Measurements from ENCODE around the gene TSPAN9.

TSPAN9 gene

GRCh38 chr12:3145546-3146310 is 68.5 kb downstream of the TSPAN9 start:
- no peak for DNase-seq

DNA sequence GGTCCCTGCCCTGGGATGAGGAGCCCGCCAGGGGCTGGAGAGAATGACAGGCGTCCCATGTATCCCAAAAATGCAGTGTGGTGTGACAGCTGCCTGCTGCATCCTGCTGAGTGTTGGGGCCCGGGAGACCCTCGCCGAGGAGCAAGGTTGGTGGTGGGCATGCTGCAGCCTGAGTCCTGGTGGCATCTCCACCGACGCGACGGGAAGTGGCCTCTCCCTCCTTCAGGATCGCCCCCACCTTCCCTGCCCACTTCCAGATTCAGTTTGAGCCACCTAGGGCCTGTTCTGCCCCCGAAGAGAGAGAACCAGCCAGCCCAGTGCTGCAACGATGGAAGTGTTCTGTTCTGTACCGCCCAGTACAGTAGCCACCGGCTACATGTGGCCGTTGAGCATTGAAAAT is 70.1 kb downstream of the TSPAN9 start:
- no peak for DNase-seq

DNA sequence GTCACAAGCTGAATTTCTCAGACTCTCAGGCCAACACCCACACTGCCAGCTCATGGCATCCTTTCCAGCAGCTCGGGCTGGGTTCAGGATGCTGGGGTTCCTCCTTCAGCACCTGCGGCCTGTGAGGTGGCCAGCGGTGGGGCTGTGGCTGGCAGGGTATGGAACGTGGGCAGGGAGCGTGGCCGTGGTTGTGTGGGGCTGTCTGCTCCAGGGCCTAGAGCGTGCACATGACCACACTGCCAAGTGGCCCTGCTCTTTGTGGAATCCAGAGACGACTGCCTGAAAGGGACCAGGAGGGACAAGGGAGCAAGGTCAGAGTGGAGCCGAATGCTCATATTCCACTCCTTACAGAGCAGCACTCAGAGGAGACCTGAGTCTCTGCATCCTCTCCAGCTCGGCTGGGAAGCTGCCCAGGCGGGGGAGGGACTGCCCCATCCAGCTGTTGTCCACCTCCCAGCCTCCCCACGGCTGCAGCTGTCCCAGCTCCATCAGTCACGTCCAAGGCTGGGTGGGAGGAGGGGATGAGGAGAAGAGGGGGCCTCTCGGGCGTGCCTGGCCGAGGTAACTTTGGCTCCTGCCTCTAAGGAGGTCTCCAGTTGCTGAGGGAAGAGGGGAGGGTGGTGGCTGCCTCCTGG is 71.3 kb downstream of the TSPAN9 start:
- DNase-seq: no peak

DNA sequence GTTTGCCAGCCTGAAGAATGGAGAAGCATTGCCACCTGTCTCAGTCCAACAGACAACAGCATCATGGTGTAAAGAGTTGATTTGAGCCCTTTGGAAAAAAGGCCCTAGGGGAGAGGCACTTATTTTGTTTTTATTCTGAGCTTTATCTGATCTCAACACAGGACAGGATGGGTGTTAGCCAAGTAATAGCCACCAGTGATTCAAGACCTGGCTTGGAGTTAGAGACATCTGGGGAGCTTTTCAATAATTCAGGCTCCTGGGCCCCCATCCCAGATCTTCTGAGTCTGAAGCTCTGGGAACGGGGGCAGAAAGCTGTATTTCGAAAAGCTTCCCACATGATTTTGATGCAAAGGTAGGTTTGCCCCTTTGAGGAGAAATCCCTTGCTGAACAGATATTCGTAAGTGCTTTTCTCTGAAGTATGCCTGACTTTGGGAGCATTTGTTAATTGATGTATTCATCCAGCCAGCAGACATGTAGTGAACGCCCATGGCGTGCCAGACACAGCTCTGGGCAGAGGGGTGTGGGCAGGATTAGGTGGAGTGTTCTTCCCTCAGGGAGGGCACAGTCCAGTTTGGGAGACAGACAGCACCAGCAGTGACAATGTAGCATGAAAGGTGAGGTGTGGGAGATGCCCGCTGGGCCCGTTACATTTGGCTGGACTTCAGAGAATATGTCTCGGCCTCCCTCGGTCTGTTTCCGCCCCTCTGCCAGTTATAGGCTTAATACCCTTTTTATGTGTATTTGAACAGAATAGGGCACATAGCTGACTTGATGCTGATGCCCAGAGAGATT is 72.5 kb downstream of the TSPAN9 start:
- no peak for DNase-seq

GRCh38 chr12:3150308-3150670 is 73.1 kb downstream of the TSPAN9 start:
- no peak for DNase-seq

DNA sequence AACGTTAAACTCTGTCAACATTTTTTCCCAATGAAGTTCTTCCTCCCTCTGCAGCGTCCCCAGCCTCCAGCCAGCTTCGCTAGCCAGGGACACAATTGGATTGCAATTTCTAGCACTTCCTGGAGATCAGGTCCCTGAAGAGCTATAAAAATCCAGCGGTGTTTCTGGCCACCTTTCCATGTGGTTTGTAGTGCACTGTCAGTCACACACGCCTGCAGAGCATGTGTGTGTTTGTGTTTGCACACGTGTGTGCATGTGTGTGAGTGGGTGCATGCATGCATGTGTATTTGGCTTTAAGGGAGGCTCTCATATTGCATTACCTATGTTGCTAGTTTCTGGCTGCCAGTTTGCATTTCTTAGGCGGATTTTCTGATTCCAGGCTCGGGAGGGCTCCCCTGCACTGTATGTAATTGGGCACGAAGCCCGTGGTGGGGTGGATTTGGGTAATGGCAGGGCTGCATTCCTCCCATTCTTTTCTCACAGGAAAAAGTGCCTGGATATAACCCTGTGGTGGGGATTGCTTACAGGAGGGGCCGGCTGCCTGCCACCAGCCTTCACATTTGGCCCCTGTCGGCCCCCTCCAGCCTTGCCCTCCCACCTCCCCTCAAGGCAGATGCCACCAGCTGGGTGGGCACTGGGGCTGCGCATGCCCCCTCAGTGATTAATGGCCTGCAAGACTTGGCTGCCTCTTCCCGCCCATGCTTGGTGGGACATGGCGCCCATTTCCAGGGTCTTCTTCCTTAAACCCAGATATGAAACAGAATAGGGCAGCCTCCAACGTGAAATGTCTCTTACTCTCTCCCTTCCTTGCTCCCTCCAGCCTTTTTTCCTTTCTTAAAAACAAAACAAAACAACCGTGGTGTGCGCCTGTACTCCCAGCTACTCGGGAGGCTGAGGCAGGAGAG is 74.0 kb downstream of the TSPAN9 start:
- DNase-seq: peak; percentile 18

DNA sequence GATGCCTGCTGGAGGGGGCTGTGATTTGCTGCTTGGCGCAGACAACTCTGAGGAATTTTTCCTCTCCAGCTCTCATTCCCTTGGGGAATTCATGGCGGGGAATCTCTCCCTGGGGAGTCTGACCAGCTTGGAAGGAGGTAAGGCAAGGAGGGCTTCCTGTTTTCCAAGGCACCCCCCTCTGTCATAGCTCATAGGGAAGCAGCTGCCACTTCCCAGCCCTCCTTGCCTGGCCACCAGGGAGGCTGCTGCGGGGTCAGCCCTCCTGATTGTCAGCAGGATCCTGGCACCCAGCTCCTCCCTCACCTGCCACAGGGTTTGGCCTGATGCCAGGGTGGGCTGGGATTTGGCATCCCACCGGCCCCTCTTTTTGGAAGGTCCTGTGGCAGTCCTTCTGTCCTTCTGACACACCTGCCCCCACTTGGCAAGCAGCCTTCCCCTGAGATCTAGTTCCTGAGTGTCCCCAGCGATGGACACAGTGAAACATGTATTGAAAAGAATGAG is 74.9 kb downstream of the TSPAN9 start:
- DNase-seq: no peak

- no peak for DNase-seq
These were observed 75.7 kb downstream of the TSPAN9 start for GRCh38 chr12:3152892-3153291.

GRCh38 chr12:3154006-3154405 is 76.8 kb downstream of the TSPAN9 start:
- DNase-seq: no peak

DNA sequence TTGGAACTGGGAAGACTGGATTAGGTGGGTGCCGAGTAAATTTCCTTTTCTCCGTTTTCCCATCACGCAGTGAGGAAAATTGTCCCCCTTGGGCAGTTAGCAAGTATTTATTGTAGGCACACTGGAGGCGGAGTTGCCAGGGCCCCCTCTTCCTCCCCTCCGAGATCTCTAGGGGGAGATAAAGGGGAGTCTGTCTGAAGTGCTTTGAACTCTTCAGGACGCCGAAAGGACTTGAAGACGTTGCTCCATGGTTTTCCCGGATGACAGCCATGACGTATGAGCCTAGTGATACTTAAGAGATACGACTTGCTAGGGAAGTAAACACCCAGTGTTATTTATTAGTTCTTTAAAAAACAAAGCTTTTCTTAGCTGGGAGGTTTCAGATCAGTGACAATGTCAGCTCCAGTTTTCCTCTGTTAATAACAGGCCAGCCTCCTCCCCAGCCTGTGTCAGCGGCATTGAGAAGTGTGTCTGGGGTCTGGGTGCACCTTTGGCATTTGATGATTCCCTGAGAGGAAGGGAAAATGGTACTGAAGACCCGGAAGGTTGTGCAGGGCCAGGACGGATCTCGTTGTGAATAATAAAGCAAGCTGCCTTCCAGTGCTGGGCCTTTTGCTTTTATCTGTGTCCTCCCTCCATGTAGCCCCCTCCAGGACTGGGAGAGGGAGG is 78.7 kb downstream of the TSPAN9 start:
- no peak for DNase-seq

DNA sequence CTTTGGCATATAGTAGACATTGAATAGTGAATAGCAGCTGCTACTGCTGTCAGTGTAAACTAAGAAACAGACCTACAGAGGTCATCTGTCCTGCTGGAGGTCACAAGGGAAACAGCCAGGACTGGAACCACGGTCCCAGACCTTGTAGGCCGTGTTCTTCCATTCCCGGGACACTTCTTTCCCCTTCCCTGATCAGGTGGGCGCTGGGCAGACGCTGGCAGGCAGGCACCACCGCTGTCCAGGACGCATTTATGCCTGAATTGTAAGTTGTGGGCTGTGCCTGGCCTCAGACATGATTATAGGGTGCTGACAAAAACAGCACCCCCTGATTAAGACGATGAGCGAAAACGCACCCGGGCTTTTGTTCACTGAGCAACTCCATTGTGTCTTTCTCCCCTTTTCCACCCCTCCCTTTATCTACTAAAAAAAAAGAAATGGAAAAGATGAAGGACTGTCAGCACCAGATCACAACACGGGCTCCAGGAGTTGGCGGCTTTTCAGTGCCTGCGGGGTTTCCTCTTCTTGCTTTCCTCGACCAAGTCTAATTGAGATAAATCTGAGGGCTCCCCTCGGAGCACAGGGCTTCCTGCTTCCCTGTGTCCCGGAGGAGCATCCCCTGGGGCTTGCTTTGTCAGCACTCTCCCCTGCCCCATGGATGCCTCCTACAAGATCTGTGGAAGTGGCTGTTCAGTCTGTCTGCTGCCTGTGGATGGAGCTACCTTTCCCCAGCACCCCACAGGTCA is 80.6 kb downstream of the TSPAN9 start:
- no peak for DNase-seq

GRCh38 chr12:3158851-3159465 is 81.8 kb downstream of the TSPAN9 start:
- DNase-seq: no peak

DNA sequence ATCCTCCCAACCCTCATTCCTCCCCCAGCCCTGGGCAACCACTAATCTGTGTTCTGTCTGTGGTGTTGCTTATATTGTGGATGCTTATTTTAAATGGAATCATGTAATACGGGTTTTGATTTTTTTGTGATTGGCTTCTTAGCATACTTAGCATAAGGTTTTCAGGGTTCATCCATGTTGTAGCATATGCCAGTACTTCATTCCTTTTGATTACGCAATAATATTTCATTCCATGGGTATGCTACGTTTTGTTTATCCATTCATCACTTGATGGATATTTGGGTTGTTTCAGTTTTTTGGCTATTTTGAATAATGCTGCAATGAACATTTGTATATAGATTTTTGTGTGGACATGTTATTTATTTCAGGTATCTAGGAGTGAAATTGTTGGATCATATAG is 82.9 kb downstream of the TSPAN9 start:
- no peak for DNase-seq

GRCh38 chr12:3161861-3162260 is 84.7 kb downstream of the TSPAN9 start:
- DNase-seq: peak; percentile 12

DNA sequence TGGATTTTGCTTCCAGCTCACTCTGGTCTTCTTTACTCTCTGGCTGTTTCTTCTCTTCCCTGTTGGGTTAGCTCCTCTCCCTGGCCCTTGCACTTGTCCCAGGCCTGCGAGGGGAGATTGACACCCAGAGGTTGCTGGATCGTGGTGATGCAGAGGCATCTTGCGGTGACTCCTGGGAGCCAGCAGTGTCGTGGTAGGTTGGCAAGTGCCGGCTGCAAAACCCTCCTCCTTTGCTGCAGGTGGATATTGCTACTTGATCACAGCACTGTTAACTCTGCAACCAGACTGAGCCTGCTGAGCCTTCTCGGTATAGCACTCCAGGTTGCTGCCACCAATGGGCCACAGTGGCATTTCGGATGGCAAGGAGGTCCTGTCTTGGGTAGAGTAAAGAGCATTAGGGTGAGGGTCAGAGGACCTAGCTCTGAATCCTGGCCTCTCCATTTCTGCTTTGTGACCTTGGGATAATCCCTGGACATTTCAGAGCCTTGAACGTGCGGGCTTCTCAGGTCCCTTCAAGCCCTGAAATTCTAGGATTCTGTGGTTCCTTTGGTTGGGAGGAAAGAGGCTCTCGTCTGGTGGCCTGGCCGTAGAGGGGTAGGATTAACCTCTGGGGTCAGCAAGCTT is 87.4 kb downstream of the TSPAN9 start:
- DNase-seq: no peak

DNA sequence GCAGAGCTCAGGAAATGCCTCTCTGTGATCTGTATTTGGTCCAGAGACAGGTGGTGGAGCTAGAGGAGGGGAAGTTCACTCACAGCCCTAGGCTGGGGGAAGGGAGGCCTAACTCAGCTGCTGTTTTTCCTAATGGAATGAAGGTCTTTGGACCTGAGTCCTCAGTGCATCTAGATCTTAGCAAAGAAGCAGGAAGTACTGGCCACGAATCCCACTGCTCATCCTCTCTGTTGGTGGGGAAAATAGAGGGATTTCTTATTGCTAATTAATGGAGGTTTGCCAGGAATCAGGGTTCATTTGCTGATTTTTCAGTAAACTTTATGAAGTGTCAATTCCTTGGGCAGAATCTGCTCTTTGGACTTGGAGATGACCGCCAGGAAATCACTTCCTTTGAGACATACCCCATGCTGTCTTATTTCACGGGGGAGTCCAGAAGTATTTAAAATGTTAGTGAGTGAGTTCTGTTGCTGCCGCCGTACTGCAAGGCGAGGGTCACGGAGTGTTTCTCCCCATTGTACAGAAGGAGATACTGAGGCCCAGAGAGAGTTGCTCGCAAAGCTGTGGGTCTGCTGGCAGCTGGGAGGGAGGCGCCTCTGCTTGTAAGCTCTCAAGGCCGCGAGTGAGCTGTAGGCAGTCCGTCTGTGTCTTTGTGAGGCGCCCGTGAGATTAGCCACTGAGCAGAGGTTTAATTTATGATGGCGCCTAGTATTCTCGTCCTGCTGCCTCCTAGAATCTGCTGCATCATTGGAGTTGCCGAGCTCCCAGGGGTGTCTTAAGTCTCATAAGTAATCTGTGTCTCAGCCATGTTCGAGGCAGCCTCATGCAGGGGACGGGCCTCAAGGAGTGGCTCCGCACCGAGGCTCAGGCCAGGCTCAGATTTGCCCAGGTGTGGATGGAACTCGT is 88.2 kb downstream of the TSPAN9 start:
- DNase-seq: no peak

GRCh38 chr12:3167636-3168035 is 90.5 kb downstream of the TSPAN9 start:
- DNase-seq: no peak

DNA sequence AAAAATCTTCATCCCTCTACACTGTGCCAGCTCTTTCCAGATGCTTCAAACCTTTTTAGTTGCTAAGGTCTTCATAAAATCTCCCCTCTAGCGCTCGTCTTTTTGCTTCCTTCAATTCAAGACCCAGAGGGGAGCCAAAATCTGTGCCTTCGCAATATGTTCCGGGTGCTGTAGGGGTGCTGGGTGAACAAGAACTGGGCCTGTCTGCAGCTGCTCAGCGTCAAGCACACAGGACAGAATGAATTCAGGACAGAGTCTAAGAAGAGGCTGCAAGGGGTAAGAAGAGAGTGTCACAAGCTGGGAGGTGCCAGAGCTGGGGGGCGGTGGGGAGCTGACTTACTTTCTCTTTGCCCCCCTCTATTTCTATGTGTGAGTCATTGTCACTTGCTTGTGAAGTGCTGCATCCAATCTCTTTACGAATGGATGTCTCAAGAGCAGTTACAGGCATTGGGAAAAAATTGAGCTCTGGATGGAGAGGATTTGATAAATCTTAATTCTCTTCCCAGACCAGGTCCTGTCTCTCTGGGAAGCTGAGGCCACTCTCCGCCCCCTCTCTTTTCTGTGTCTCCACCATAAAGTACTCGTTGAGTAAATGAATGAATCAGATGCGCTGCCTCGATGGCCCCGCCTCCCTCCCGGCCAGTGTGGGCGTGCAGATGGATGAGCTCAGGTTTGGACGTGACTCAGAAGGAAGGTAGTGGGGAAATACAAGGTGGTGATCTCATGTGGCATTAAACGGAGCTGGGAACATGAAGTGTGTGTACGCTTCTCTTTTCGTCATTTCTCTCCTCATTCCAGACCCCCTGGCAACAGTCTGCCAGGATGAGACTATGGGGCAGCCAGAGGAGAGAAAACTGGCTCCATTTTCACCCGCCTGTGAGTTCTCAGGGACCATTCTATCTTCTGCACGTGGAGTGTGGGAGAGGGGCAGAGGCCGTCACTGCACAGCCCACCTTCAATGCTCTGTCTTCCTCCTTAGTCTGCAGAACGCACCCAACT is 91.3 kb downstream of the TSPAN9 start:
- no peak for DNase-seq

Measured in NCI-H526 treated with DMSO at 0.1 percent for 48 hours (cell line).